Right renal pelvis (tissue), 4 donors: ENCODE results near the gene ENDOG. TPM values are rescaled to one million over a fixed set of nuclear protein-coding genes. Genes with fewer than 3 reads are reported as not detected.
A peak's percentile ranks its signal among the peaks of the same experiment; 100 is the strongest.
"Not testable (repeated sequence)": the region's sequence is repeated elsewhere in the genome, so short reads cannot be mapped to it uniquely, and the experiment has no call there.

ENCODE experiments used
- DNase-seq, 4 donors: peaks; one replicate each; pipeline ENCODE4 v3.0.0-alpha.2; 2013; ENCODE audit warnings: low read depth in 4 of 4, low spot score in 3 of 4, missing footprints in 1 of 4
- polyA plus RNA-seq, 4 donors: library from polyadenylated mRNA; unstranded; fragments of 120-200 nt; gene quantifications; one replicate each; pipeline ENCODE4 v1.2.1, GENCODE V29; 2013; ENCODE audit not compliant: insufficient read length in 4 of 4

The ENDOG gene
- polyA plus RNA-seq, 4 donors, result 7.0 to 16.1 (median 8.4) TPM

GRCh38 chr9:128828267-128828666 is 10.0 kb downstream of the ENDOG start:
- DNase-seq, result no peak

DNA sequence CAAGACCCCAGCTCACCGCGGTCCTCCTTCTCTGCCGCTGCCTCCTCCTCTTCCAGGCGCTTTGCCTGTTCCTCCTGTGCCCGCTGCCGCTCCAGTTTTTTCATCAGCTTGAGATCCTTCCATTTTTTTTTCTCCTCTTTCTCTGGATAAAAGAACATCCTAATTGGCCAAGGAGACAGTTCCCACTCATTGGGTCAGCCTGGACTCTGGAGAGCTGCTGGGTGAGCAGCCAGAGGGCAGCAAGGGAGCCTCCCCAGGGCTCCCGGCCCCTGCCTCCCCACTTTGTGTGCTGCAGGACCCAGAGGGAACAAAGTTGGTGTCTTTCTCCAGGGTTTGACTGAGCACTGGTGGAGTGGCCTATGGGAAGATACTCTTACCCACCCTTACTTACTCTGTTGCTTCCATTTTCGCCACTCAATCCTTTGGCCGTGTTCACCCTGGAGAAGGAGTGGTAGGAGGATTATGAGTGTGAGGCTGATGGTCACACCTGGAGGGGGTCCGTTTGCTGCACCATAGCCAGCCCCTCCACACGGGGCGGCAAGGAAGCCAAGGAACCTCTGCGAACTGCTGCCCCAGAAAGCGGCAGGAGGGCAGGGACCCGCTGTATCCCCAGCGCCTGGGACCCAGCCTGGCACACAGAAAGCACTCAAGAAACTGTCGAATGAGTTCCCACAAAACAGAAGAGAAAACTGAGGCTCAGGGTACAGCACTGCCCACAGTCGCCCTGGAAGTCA is 10.6 kb downstream of the ENDOG start:
- DNase-seq, result no peak

DNA sequence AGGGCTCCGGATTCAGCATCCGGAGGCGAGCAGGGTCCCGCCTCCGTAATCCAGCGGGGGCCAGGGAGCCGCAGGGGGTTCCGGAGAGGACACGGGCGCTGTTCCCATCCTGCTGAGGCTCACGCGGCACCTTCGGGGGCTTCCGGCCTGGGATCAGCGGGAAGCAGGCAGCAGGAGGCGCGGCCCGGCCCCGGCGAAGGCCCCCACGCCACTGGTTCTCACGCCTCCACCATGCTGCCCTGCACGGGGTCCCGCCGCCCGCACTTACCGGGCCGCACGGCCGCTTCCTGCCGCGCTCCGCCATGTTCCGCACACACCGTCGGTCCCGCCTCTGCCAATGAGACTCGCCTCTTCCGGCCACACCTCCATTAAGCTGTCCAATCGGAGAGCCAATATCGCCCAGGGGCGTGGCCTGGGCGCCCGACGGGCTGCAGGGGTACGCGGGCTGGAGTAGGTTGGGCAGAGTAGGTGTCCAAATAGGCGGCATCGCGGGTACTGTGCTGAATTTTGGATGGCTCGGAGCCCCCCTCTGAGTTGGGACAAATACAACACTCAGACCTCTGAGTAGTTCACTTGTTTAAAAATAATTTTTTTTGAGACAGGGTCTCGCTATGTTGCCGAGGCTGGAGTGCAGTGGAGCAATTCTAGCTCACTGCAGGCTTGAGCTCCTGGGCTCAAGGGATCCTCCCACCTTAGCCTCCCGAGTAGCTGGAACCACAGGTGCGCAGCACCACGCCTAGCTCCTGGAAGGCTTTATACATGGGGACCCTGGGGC is 11.4 kb downstream of the ENDOG start, which contains the start of gene SPOUT1:
Gene SPOUT1, minus strand, starts transcription at position 318 of the 775 bp plus-strand sequence. Its CDS starts 14 bp downstream, at position 304.
- DNase-seq, result peak; percentile 86 to 87 (median 86)

- DNase-seq, result no peak
Observed at GRCh38 chr9:128833696-128834095, 15.4 kb downstream of the ENDOG start.

- no peak for DNase-seq
Observed at GRCh38 chr9:128835246-128836210, 17.2 kb downstream of the ENDOG start.

GRCh38 chr9:128836509-128837145 is 18.3 kb downstream of the ENDOG start:
- DNase-seq, result no peak

- no peak for DNase-seq
Observed at GRCh38 chr9:128838338-128838737, 20.0 kb downstream of the ENDOG start.

GRCh38 chr9:128840524-128840923 is 22.2 kb downstream of the ENDOG start:
- DNase-seq, result no peak

DNA sequence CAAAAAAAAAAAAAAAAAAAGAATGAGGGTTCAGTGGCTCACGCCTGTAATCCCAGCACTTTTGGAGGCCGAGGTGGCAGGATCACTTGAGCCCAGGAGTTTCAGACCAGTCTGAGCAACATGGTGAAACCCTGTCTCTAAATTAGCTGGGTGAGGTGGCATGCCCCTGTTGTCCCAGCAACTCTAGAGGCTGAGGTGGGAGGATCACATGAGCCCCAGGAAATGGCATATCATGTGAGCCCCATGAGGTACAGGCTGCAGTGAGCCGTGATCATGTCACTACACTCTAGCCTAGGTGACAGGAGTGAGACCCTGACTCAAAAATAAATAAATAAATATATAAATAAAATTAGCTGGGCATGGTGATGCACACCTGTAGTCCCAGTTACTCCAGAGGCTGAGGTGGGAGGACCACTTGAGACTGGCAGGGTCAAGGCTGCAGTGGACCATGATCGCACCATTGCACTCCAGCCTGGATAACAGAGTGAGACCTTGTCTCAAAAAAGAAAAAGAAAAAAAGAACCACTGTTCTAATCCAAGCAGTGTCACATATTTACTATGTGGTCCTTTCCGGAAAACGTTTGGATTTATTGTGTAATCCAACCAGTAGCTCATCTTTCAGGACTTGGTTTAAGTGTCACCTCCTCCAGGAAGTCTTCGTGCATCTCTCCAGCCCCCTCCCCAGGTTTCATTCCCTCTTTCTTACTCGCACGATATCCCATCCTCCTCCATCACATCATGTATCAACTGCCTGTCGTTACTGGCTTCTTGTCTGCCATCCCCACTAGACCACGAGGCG is 23.6 kb downstream of the ENDOG start:
- DNase-seq, result no peak

- not testable (repeated sequence) for DNase-seq
Observed at GRCh38 chr9:128843171-128843570, 24.9 kb downstream of the ENDOG start.

DNA sequence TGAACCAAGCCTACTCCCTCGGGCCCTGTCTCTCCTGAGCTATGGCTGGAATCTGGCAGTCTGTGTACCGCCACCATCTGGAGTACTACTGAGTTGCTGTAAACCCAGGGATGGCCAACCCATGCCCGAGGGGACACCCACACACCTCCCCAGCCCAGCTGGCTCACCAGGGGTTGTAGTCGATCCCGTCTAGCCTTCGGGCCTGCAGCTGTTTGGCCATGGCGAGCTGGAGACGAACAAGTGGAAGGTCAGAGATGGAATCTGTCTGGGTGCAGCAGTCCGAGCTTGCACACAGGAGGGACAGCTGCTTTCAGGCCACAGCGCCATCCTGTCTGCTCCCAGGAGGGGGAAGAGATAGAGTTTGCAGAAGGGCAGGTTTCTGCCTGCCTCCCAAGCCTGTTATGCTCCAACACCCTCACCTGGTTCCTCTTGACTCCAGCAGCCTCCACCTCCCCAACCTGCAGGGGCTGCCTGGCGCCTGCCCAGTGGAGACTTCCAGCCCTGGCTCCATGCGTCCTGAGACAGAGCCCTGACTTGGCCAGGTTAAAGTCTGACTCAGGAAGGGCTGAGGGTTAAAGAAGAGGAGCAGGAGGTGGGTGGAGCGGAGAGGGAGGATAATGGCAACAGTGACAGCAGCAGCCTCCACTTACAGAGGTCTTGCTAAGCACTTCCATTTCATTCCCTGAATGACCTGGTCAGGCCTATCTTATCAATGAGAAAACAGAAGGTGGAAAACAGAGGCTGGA is 27.1 kb downstream of the ENDOG start:
- DNase-seq, result no peak

DNA sequence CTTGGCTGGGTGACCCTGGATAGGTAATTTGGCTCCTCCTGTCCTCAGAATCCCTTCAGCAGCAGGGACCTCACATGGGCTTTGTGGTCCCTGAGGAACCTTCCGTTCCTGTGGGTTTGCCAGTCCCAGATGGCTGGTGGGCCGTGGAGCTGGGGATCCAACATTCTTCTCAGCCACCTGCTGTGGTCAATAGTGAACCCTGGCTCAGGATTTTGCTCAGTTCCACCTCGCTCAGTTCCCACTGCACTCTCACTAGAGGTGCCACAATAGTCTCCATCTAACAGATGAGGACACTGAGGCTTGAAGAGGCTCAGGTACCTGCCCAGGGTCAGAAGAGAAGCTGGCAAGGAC is 28.4 kb downstream of the ENDOG start:
- DNase-seq, result no peak

GRCh38 chr9:128847803-128848202 is 29.5 kb downstream of the ENDOG start:
- DNase-seq, result no peak

GRCh38 chr9:128851024-128851423 is 32.7 kb downstream of the ENDOG start:
- not testable (repeated sequence) for DNase-seq

- DNase-seq, result not testable (repeated sequence)
Observed at GRCh38 chr9:128851779-128852600, 33.7 kb downstream of the ENDOG start.

DNA sequence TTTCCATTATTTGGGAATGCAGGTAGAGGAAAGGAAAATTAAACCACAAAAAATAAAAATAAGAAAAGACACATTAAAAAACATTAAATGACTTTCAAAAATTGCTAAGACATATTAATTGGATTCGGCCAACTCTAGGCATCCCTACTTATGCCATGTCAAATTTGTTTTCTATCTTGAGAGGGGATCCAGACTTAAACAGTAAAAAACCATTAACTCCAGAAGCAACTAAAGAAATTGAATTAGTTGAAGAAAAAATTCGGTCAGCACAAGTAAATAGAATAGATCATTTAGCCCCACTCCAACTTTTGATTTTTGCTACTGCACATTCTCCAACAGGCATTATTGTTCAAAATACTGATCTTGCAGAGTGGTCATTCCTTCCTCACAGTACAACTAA is 34.3 kb downstream of the ENDOG start:
- not testable (repeated sequence) for DNase-seq

DNA sequence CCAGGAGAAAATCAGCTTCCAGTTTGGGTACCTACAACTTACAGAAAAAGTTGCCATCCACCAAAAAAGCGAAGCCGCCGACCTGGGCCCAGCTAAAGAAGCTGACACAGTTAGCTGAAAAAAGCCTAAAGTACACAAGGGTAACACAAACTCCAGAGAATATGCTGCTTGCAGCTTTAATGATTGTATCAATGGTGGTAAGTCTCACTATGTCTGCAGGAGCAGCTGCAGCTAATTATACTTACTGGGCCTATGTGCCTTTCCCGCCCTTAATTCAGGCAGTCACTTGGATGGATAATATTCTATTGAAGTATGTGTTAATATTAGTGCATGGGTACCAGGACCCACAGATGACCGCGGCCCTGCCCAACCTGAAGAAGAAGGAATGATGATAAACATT is 36.2 kb downstream of the ENDOG start:
- DNase-seq, result not testable (repeated sequence)

GRCh38 chr9:128858476-128858875 is 40.2 kb downstream of the ENDOG start:
- not testable (repeated sequence) for DNase-seq
